AG04450 (cell line): ENCODE data around the gene UQCC2. TPM values are rescaled to one million over a fixed set of nuclear protein-coding genes. Genes with fewer than 3 reads are reported as not detected.

Experiments
- CTCF ChIA-PET: fragments of 300-600, 350-600 bp; formaldehyde crosslinking; extraction: SDS; loops from one replicate; lab custom pipeline; 2022; ENCODE audit warnings: antibody characterized with exemption, inconsistent platforms; lab: Charles Lee
- POLR2A ChIA-PET: fragments of 350-600 bp; formaldehyde crosslinking; extraction: SDS; loops from one replicate; lab custom pipeline; 2021; ENCODE audit warnings: antibody characterized with exemption, inconsistent platforms; lab: Yijun Ruan, JAX
- DNase-seq: peaks from one replicate; pipeline ENCODE4 v3.0.0-alpha.2; 2011; ENCODE audit warnings: low read depth, low spot score
- H3K27ac ChIP-seq: one replicate; pipeline ENCODE4 v1.5.1; 2012; ENCODE audit warnings: low read depth, low read length, control low read depth
- H3K27me3 ChIP-seq: one replicate; pipeline ENCODE4 v1.6.0; 2012; ENCODE audit warnings: low read length; ENCODE audit not compliant: control insufficient read depth, insufficient read depth
- H3K4me3 ChIP-seq: 2 replicates; pipeline ENCODE4 v1.5.1; 2011; ENCODE audit warnings: mild to moderate bottlenecking, low read depth, low read length, control low read depth
- H3K9me3 ChIP-seq: 2 replicates; pipeline ENCODE4 v1.5.1; 2012; ENCODE audit warnings: low read length; ENCODE audit not compliant: control insufficient read depth, insufficient read depth
- CTCF ChIP-seq: IDR thresholded peaks from 2 replicates; pipeline ENCODE4 v1.5.1; 2011; ENCODE audit warnings: low read depth, low read length, control low read depth, inconsistent platforms
- polyA plus RNA-seq: library from polyadenylated mRNA; depleted of rRNA; stranded (reverse); fragments of >200 nt; gene quantifications from 2 replicates; pipeline ENCODE4 v1.2.3, GENCODE V29; 2011

UQCC2 gene
- polyA plus RNA-seq, 1 experiment, result 67.9 TPM

- no peak overlapping the region for H3K4me3 ChIP-seq
- no peaks in the 10 kb centered on the region for H3K9me3 ChIP-seq
- POLR2A ChIA-PET, result interaction anchor here (0.7 kb wide), 1 partner anchor 286 kb away, joined by 4 read pairs; no protein-coding TSS in a partner anchor
- H3K27ac ChIP-seq, result no peak overlapping the region
- CTCF ChIA-PET, result no interaction called here
- no peak for TF ChIP-seq CTCF
- no peak for DNase-seq
- no peaks in the 10 kb centered on the region for H3K27me3 ChIP-seq
Measured at GRCh38 chr6:33683051-33683571, 28.4 kb downstream of the UQCC2 start.

- Histone ChIP-seq H3K27me3 (no peaks in the 10 kb centered on the region), H3K27ac (no peak overlapping the region), H3K9me3 (no peaks in the 10 kb centered on the region), H3K4me3 (no peak overlapping the region)
- no peak for TF ChIP-seq CTCF
- no peak for DNase-seq
- POLR2A ChIA-PET, result no interaction called here
- CTCF ChIA-PET, result no interaction called here
Measured at GRCh38 chr6:33682341-33682740, 29.2 kb downstream of the UQCC2 start.

GRCh38 chr6:33679761-33680160 is 31.7 kb downstream of the UQCC2 start:
- H3K27me3 ChIP-seq, result no peaks in the 10 kb centered on the region
- H3K9me3 ChIP-seq, result no peaks in the 10 kb centered on the region
- no peak overlapping the region for H3K27ac ChIP-seq
- CTCF ChIA-PET, result no interaction called here
- no peak for TF ChIP-seq CTCF
- POLR2A ChIA-PET, result no interaction called here
- no peak for DNase-seq
- H3K4me3 ChIP-seq, result no peak overlapping the region

- POLR2A ChIA-PET, result interaction anchor here (0.6 kb wide), 1 partner anchor 92 kb away, joined by 3 read pairs; no protein-coding TSS in a partner anchor
- H3K9me3 ChIP-seq, result no peaks in the 10 kb centered on the region
- CTCF ChIA-PET, result no interaction called here
- no peak overlapping the region for H3K27ac ChIP-seq
- TF ChIP-seq CTCF, result no peak
- DNase-seq, result no peak
- no peak overlapping the region for H3K4me3 ChIP-seq
- no peaks in the 10 kb centered on the region for H3K27me3 ChIP-seq
Measured at GRCh38 chr6:33678932-33679490, 32.5 kb downstream of the UQCC2 start.

GRCh38 chr6:33678233-33678931 is 33.1 kb downstream of the UQCC2 start:
- POLR2A ChIA-PET, result interaction anchor here (0.6 kb wide), 1 partner anchor 92 kb away, joined by 3 read pairs; no protein-coding TSS in a partner anchor
- no peak for TF ChIP-seq CTCF
- H3K27me3 ChIP-seq, result no peaks in the 10 kb centered on the region
- DNase-seq, result no peak
- no peaks in the 10 kb centered on the region for H3K9me3 ChIP-seq
- CTCF ChIA-PET, result no interaction called here
- H3K4me3 ChIP-seq, result no peak overlapping the region
- H3K27ac ChIP-seq, result no peak overlapping the region
